ENCODE results near the gene XXYLT1. TPM values are rescaled to one million over a fixed set of nuclear protein-coding genes. Genes with fewer than 3 reads are reported as not detected.

The XXYLT1 gene
- total RNA-seq, 2 experiments from 2014 or later: 8.8 to 9.6 TPM

GRCh38 chr3:195271410-195272243 is 668 bp upstream of the XXYLT1 start:
- H3K36me3 Mint-ChIP-seq: peaks cover 9% of the 10 kb centered on the region
- H3K4me3 Mint-ChIP-seq: peak overlapping the region; percentile 88
- H3K27ac Mint-ChIP-seq: peak overlapping the region; percentile 85
- DNase-seq: peak; percentile 92
- peaks cover 23% of the 10 kb centered on the region for H3K4me1 Mint-ChIP-seq
- no peaks in the 10 kb centered on the region for H3K9me3 Mint-ChIP-seq
- no peaks in the 10 kb centered on the region for H3K27me3 Mint-ChIP-seq

- Mint-ChIP-seq H3K4me1 (peaks cover 23% of the 10 kb centered on the region), H3K27ac (peak overlapping the region; percentile 4)
Observed at GRCh38 chr3:195270079-195270816, 711 bp downstream of the XXYLT1 start.

GRCh38 chr3:195269375-195270078 is 1.4 kb downstream of the XXYLT1 start:
- H3K36me3 Mint-ChIP-seq: peaks cover 17% of the 10 kb centered on the region
- H3K27me3 Mint-ChIP-seq: no peaks in the 10 kb centered on the region
- no peaks in the 10 kb centered on the region for H3K9me3 Mint-ChIP-seq
- H3K4me1 Mint-ChIP-seq: peaks cover 23% of the 10 kb centered on the region
- H3K4me3 Mint-ChIP-seq: peak overlapping the region; percentile 89
- no peak for DNase-seq
- H3K27ac Mint-ChIP-seq: peak overlapping the region; percentile 4

More at GRCh38 chr3:195270079-195270816, 711 bp downstream of the XXYLT1 start:
- no peaks in the 10 kb centered on the region for H3K27me3 Mint-ChIP-seq
- no peaks in the 10 kb centered on the region for H3K9me3 Mint-ChIP-seq
- H3K4me3 Mint-ChIP-seq: peak overlapping the region; percentile 89
- peak; percentile 71 for DNase-seq
- peaks cover 15% of the 10 kb centered on the region for H3K36me3 Mint-ChIP-seq

GRCh38 chr3:195268576-195269309 is 2.2 kb downstream of the XXYLT1 start:
- Mint-ChIP-seq H3K4me1 (peaks cover 26% of the 10 kb centered on the region), H3K27ac (no peak overlapping the region), H3K27me3 (no peaks in the 10 kb centered on the region), H3K4me3 (peak overlapping the region; percentile 42), H3K9me3 (no peaks in the 10 kb centered on the region), H3K36me3 (peaks cover 17% of the 10 kb centered on the region)
- DNase-seq: no peak

- no peak for DNase-seq
- Mint-ChIP-seq H3K27ac (no peak overlapping the region), H3K4me3 (no peak overlapping the region), H3K9me3 (no peaks in the 10 kb centered on the region), H3K36me3 (peaks cover 17% of the 10 kb centered on the region), H3K4me1 (peaks cover 36% of the 10 kb centered on the region), H3K27me3 (no peaks in the 10 kb centered on the region)
Observed at GRCh38 chr3:195267096-195267495, 3.9 kb downstream of the XXYLT1 start.

- peaks cover 17% of the 10 kb centered on the region for H3K36me3 Mint-ChIP-seq
- no peak for DNase-seq
- no peak overlapping the region for H3K4me3 Mint-ChIP-seq
- H3K9me3 Mint-ChIP-seq: no peaks in the 10 kb centered on the region
- no peaks in the 10 kb centered on the region for H3K27me3 Mint-ChIP-seq
- peaks cover 34% of the 10 kb centered on the region for H3K4me1 Mint-ChIP-seq
- H3K27ac Mint-ChIP-seq: no peak overlapping the region
Observed at GRCh38 chr3:195266428-195266827, 4.5 kb downstream of the XXYLT1 start.

- H3K4me1 Mint-ChIP-seq: peaks cover 41% of the 10 kb centered on the region
- H3K4me3 Mint-ChIP-seq: no peak overlapping the region
- no peak for DNase-seq
Observed at GRCh38 chr3:195265363-195265976, 5.5 kb downstream of the XXYLT1 start.

GRCh38 chr3:195263925-195264600 is 6.9 kb downstream of the XXYLT1 start:
- Mint-ChIP-seq H3K27me3 (no peaks in the 10 kb centered on the region), H3K27ac (no peak overlapping the region), H3K4me3 (no peak overlapping the region), H3K4me1 (peaks cover 33% of the 10 kb centered on the region), H3K9me3 (no peaks in the 10 kb centered on the region), H3K36me3 (peaks cover 17% of the 10 kb centered on the region)
- DNase-seq: no peak

More at GRCh38 chr3:195265363-195265976, 5.5 kb downstream of the XXYLT1 start:
- no peaks in the 10 kb centered on the region for H3K9me3 Mint-ChIP-seq
- no peaks in the 10 kb centered on the region for H3K27me3 Mint-ChIP-seq
- peaks cover 17% of the 10 kb centered on the region for H3K36me3 Mint-ChIP-seq
- H3K27ac Mint-ChIP-seq: no peak overlapping the region

- peaks cover 36% of the 10 kb centered on the region for H3K4me1 Mint-ChIP-seq
- H3K4me3 Mint-ChIP-seq: no peak overlapping the region
- no peak overlapping the region for H3K27ac Mint-ChIP-seq
- H3K36me3 Mint-ChIP-seq: peaks cover 13% of the 10 kb centered on the region
- no peaks in the 10 kb centered on the region for H3K27me3 Mint-ChIP-seq
- no peaks in the 10 kb centered on the region for H3K9me3 Mint-ChIP-seq
- no peak for DNase-seq
Observed at GRCh38 chr3:195263193-195263924, 7.6 kb downstream of the XXYLT1 start.

- Mint-ChIP-seq H3K9me3 (no peaks in the 10 kb centered on the region), H3K4me3 (no peak overlapping the region), H3K27ac (no peak overlapping the region), H3K4me1 (peaks cover 37% of the 10 kb centered on the region), H3K36me3 (peaks cover 8% of the 10 kb centered on the region), H3K27me3 (no peaks in the 10 kb centered on the region)
- DNase-seq: no peak
Observed at GRCh38 chr3:195261925-195262324, 9.0 kb downstream of the XXYLT1 start.

- H3K27ac Mint-ChIP-seq: no peak overlapping the region
- H3K4me1 Mint-ChIP-seq: peaks cover 37% of the 10 kb centered on the region
- peaks cover 4% of the 10 kb centered on the region for H3K36me3 Mint-ChIP-seq
- H3K9me3 Mint-ChIP-seq: no peaks in the 10 kb centered on the region
- DNase-seq: no peak
- H3K27me3 Mint-ChIP-seq: no peaks in the 10 kb centered on the region
- peak overlapping the region; percentile 72 for H3K4me3 Mint-ChIP-seq
Observed at GRCh38 chr3:195260280-195260905, 10.6 kb downstream of the XXYLT1 start.

- Mint-ChIP-seq H3K27me3 (no peaks in the 10 kb centered on the region), H3K27ac (peak overlapping the region; percentile 85), H3K4me3 (peak overlapping the region; percentile 66), H3K4me1 (peaks cover 37% of the 10 kb centered on the region), H3K9me3 (no peaks in the 10 kb centered on the region), H3K36me3 (no peaks in the 10 kb centered on the region)
- peak; percentile 94 for DNase-seq
Observed at GRCh38 chr3:195259475-195260279, 11.3 kb downstream of the XXYLT1 start.

Measured in activated naive CD8-positive, alpha-beta T cell treated with anti-CD3 and anti-CD28 coated beads for 36 hours (primary cell).